PFSK-1 (cell line): ENCODE measurements around the gene IFITM2.

ENCODE experiments used
- FOXP2 ChIP-seq: optimal IDR thresholded peaks from 2 replicates; pipeline ENCODE3; 2011; ENCODE audit warnings: borderline replicate concordance, control low read depth, inconsistent platforms; ENCODE audit not compliant: insufficient read depth; ENCODE audit errors: extremely low read length, extremely low read depth
- POLR2AphosphoS5 ChIP-seq: IDR thresholded peaks from 2 replicates; pipeline ENCODE4 v1.6.1; 2012; ENCODE audit warnings: low read depth, mild to moderate bottlenecking, control low read depth, low read length, moderate library complexity
- REST ChIP-seq, 2 experiments: IDR thresholded peaks; 2 replicates each; pipeline versions ENCODE4 v1.6.1 to v1.8.0; 2011 to 2012; ENCODE audit warnings: low read depth in 2 of 2, low read length in 2 of 2, control low read depth in 1 of 2, inconsistent platforms in 1 of 2, mild to moderate bottlenecking in 1 of 2, moderate library complexity in 1 of 2; ENCODE audit not compliant: insufficient read depth in 1 of 2
- SIN3A ChIP-seq: IDR thresholded peaks from 2 replicates; pipeline ENCODE4 v1.6.1; 2012; ENCODE audit warnings: mild to moderate bottlenecking, low read length, moderate library complexity, borderline replicate concordance; ENCODE audit not compliant: insufficient read depth
- TAF1 ChIP-seq: IDR thresholded peaks from 2 replicates; pipeline ENCODE4 v1.6.1; 2012; ENCODE audit warnings: low read length, control low read depth, borderline replicate concordance; ENCODE audit not compliant: insufficient read depth

Gene IFITM2

GRCh38 chr11:289712-290620, 17.6 kb upstream of the IFITM2 start:
- TF ChIP-seq TAF1 (no peak), FOXP2 (no peak), REST (IDR thresholded peaks at IDR 0.05; ENCODE audit: insufficient read depth in 1 of 2, low read depth in 2 of 2, low read length in 2 of 2) (no peak), SIN3A (no peak), POLR2AphosphoS5 (no peak)

GRCh38 chr11:290621-291231, 16.9 kb upstream of the IFITM2 start:
- TF ChIP-seq TAF1 (no peak), FOXP2 (no peak), POLR2AphosphoS5 (no peak), REST (IDR thresholded peaks at IDR 0.05; ENCODE audit: insufficient read depth in 1 of 2, low read depth in 2 of 2, low read length in 2 of 2) (no peak), SIN3A (no peak)

- TF ChIP-seq TAF1 (no peak), REST (IDR thresholded peaks at IDR 0.05; ENCODE audit: insufficient read depth in 1 of 2, low read depth in 2 of 2, low read length in 2 of 2) (no peak), FOXP2 (no peak), POLR2AphosphoS5 (no peak), SIN3A (no peak)
Observed at GRCh38 chr11:291281-292210, 16.1 kb upstream of the IFITM2 start.

GRCh38 chr11:292211-293121, 15.2 kb upstream of the IFITM2 start:
- TF ChIP-seq REST (IDR thresholded peaks at IDR 0.05; ENCODE audit: insufficient read depth in 1 of 2, low read depth in 2 of 2, low read length in 2 of 2) (no peak), POLR2AphosphoS5 (no peak), SIN3A (no peak), TAF1 (no peak), FOXP2 (no peak)
